AML-193 (cell line): Measurements from ENCODE around the gene MYLK2.
"Not testable (repeated sequence)": the region's sequence is repeated elsewhere in the genome, so short reads cannot be mapped to it uniquely, and the experiment has no call there.

Experiments
- DNase-seq, 2 experiments: peaks; one replicate each; lab custom pipeline; 2025; lab: John Stamatoyannopoulos, UW

The MYLK2 gene

DNA sequence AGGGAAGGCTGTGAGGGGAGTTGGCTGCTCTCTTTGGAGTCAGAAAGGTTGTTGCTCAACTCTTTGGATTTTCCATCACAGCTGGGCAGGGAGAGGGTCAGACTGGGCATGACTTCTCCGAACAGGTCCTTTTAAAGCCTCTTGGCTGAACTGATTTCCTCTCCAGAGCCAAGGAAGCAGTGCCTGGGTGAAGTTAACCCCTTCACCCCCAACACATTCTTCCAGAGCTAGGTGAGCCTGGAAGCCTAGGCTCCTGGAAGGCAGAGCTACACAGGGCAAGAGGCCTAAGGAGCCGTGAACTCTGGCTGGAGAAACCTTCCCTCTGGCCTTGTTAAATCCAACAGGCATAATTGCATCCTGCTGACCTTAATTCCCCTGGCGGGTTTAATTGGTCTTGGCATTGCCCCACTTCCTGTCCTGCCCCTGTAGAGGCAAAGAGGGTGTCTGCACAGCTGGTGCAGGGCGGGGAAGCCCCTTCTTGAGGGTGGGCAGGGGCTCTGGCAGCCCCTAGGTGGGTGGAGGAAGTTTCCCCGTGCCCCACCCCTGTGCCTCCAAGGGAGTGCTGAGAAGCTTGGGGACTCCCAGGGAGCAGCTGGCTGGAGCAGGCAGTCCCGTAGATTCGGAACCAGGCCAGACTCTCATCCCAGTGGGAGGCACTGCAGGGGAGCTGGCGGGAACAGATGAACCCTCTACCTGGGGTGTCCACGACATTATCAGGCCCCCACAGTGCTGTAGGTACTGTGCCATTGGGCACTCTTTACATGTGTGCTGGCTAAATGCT, 3.6 kb upstream of the MYLK2 start:
- no peak for DNase-seq

DNA sequence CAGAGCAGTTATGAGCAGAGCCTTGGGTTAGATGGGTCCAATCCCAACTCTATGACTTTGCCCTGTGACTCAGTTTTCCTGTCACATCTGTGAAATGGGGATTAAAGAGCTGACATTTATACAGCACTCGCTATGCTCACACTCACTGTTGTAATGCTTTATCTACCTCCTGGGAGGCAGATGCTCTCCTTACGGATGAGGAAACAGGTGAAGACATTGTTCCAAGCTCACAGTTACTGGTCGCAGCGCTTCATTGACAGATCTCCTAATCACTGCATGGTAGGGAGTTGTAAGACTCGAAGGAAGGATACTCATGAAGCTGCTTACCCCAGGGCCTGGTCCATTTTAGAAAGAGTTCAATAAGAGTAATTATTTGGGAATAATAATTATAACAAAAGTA, 2.9 kb upstream of the MYLK2 start:
- no peak for DNase-seq

DNA sequence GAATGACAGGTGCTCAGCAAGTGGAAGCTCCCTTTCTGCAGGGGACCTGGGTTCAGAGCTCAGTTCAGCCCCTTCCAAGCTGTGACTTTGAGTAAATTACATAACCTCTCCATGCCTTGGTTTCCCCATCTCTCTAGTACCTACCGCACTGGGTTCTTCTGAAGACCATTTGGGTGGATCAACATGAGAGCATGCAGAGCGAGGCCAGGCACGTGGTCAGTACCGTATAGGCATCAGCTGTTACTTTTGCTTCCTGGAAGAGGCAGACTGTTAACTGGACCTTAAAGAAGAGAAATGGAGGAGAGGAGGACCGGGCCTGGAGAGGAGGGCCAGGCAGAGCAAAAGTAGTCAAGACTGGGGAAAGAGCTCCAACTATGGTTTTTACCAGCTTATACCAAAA, 1.7 kb upstream of the MYLK2 start:
- no peak for DNase-seq

DNA sequence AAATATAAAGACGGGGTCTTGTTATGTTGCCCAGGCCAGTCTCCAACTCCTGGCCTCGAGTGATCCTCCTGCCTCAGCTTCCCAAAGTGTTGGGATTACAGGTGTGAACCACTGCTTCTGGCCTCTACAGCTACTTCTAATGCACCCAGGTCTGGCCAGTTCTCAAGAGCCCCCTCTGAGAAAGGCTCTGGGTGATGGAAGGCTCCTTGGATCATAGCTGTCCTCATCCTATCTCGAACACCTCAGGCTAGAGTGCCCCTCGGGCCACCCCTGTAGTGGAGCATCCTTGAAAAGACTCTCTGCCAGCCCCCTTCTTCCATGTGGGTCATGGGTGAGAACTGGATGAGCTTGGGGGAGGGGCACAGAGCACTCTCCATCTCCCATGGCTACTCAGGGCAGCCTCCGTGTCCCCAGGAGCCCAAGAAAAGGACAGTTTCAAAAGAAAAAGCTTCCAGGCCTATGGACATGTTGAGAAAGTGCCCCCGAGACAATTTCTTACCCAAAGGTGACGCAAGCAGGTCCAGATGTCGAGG, 714 bp upstream of the MYLK2 start:
- DNase-seq = no peak

DNA sequence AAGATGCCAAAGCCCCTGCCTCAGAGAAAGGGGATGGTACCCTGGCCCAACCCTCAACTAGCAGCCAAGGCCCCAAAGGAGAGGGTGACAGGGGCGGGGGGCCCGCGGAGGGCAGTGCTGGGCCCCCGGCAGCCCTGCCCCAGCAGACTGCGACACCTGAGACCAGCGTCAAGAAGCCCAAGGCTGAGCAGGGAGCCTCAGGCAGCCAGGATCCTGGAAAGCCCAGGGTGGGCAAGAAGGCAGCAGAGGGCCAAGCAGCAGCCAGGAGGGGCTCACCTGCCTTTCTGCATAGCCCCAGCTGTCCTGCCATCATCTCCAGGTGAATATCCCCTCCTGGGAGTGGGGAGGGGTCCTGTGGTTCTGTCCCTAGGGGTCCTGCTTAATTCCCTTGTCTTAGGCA, 1.1 kb downstream of the MYLK2 start:
- no peak for DNase-seq

DNA sequence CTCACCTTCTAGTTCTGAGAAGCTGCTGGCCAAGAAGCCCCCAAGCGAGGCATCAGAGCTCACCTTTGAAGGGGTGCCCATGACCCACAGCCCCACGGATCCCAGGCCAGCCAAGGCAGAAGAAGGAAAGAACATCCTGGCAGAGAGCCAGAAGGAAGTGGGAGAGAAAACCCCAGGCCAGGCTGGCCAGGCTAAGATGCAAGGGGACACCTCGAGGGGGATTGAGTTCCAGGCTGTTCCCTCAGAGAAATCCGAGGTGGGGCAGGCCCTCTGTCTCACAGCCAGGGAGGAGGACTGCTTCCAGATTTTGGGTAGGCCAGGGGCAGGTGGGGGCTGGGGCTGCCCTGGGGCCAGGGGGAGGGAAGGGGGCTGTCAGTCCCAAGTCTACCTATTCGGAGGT, 2.3 kb downstream of the MYLK2 start:
- no peak for DNase-seq

DNA sequence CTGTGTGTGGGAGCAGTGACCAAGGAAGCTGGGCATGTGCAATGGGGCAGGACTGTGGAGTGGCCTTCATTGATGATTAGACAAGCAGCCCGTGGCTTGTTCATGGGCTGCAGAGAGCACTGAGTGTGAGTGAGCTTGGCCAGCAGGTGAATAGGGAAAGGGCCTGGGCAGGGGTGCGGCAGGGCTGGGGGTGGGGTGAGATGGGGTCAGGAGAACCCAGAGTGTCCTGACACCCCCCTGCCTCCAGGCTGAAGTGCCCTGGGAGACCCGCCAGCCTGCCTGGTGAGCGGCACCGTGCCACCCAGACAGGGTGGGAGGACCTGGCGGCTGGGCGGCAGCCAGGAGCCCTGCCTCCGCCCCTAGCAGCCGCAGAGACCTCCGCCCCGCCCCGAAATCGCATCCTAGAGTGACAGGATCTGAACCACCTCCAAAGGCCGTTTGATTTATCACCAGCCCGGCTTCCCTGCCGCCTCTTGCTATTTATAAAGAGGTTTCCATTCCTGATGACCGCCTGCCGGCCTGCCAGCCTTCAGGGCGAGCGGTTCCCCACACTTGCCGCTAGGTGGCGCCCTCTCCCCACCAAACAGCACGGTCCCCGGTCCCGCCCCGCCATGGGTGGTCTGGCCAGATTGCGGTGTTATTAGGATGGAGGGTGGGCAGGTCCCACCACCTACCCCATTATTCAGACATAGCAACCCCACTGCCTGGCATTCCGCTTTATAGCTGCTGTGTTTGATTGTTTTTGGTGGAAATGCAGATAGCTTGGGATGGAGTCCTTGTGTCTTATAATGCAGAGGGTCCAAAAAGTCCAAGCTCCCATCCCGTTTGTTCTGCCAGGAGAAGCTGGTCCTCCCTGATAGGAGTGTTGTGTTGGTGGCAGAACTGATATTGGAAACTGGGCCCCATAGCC, 3.5 kb downstream of the MYLK2 start:
- peak; percentile 18 to 22 for DNase-seq

DNA sequence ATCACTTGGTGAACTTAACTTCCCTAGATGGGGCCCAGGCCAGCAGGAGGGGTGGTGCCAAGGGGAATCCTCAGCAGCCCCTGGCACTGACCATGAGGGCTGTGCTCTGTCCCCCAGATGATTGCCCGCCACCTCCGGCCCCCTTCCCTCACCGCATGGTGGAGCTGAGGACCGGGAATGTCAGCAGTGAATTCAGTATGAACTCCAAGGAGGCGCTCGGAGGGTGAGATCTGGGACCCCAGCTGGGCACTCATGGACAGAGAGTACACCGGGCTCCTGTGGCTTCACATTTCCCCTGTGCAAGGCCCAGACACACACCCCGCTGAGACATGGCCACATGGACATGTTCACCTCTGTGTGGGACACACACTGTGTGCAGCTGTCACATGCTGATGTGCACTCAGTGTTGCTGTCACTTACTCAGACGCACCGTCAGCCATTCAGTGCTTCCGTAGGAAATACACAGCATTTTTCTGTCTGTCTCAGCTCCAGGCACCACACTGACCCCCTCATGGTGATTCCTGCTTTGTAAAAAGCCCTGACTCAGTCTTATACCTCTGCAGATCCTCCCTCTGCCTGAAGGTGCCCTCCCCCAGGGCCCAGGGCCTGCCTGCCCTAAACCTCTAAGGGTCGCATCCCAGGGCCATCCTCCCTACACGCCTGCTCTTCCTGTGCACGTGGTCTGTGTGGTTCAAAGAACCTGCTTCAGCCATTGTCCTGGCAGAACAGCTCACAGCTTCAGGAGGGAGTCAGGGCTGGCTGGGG, 4.4 kb downstream of the MYLK2 start:
- DNase-seq = no peak

DNA sequence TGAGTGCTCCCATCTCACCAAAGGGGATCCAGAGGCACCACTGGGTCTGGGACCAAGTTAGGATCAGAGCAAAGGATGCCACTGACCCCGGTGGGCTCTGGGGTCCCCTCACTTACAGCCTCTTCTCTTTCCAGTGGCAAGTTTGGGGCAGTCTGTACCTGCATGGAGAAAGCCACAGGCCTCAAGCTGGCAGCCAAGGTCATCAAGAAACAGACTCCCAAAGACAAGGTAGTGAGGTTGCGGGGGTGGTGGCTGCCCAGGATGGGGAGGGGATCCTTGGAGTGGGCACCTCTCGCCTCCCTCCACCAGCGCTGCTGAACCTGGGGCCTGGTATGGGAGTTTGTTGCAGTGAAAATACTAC, 4.9 kb downstream of the MYLK2 start:
- no peak for DNase-seq

DNA sequence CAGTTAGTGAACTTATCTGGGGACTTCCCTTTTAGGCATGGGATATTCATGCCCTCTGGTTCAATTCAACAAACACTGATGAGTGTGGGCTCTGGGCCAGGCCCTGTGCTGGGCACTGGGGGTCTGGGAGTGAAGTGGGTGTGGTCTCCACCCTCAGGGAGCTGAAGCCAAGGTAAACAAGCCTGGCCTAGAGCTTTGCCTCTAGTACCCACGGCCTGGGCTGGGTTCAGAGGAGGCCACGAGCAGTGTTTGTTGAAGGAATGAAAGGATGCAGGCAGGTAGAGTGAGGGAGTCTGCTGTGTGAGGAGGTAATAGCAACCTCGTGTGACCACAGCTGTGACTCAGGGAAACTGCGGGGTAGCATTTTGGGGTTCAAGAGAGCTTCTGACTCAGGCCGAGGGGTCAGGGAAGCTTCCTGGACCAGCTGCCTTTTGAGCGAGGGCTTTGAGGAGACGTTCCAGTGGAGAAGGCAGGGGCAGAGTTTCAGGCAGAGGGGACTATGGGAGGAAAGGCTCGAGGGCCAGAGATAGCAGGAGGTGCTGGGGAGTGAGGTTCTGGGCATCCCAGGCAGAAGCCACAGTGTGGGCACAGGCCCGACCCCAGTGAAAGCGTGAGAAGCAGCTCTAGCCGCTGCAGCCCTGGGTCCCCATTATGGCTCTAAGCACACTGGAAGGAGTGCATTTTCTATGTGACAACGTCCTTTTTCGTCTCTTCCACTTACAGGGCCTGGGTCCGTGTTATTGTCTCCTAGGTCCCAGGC, 5.6 kb downstream of the MYLK2 start:
- no peak for DNase-seq

DNA sequence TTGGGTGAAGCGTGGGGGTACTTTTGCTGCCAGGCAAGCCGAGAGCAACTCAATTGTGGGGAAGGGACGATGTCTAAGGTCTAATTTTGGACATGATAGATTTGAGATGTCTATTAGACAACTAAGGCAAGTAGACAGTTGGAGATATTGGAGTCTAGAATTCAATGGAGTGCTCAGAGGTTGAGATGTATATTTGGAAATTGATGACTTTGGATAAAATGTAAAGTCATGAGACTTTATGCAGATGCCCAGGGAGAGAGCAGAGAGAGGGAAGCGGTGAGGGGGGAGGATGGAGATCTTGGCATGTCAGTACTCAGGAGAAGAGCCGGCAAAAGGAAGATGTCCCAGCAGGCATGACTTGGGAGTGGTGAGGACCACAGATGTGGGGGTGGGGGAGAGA, 6.9 kb downstream of the MYLK2 start:
- DNase-seq = no peak

DNA sequence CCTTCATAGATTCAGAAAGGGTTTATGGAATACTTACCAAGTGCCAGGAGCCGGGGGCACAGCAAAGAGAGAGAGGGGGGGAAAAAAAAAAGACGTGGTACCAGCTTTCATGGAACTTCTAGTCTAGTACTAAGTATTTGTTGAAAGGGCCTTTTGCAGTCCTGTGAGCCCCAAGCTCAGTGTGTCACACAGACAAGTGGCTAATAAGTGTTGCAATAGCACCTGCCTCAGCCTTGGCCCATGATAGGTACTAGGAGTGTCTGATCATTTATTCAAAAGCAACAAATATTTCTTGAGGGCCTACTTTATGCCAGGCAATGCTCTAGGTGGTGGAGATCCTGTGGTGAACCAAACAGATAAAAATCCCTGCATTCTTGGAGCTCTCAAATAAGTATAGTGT, 7.9 kb downstream of the MYLK2 start:
- no peak for DNase-seq

DNA sequence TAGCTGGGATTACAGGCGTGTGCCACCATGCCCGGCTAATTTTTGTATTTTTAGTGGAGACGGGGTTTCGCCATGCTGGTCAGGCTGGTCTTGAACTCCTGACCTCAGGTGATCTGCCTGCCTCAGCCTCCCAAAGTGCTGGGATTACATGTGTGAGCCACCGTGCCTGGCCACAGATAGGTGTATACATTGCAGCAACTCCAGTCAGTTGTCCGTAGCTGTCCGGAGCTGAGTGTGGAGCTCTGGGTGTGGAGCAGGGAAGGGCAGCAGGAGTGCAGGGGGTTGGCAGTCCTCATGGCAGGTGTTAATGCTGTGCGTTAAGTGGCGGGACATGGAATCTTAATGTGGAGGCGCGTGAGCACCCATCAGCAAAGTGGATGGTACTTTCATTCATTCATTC, 8.9 kb downstream of the MYLK2 start:
- DNase-seq = not testable (repeated sequence)

DNA sequence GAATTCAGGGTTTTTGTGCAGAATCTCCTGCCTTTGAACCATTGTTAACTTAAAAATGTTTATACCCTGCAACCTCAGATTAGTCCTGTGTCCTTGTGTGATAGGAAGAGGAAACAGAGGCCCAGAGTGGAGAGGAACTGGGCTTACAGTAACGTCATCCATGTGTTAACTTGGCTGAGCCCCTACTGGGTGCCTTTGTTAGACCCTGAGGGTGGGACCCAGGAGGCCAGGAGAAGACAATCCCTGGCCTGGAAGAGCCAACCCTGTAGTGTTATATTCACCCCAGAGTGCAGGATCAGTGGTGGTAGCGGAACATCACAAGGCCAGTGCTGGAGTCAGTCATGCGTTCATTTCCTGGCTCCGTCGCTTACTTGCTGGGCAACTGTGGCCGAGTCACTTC, 10.6 kb downstream of the MYLK2 start:
- DNase-seq = no peak

DNA sequence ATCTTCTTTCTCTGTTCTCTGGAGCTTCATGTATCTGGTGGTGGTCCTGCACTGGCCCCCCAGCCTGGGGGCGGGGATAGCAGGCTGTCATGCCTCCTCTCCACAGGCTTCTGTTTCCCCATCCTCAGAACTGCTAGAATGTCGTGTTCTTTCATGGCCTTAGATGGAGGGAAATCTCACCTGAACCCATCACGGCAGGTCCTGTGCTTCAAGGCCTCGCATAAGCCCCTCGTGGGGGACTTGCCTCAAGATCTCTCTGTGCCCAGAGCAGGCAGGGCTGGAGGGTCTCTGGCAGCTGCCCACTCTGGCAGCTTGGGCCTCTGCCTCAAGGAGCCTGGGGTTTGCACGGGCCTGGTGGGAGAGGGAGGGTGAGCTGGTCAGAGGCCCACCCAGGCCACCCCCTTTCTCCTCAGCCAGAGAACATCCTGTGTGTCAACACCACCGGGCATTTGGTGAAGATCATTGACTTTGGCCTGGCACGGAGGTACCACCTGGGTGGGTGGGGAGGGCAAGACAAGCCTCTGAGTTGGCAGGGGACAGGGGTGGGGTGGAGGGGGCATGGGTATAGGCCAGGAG, 11.3 kb downstream of the MYLK2 start:
- DNase-seq = no peak

DNA sequence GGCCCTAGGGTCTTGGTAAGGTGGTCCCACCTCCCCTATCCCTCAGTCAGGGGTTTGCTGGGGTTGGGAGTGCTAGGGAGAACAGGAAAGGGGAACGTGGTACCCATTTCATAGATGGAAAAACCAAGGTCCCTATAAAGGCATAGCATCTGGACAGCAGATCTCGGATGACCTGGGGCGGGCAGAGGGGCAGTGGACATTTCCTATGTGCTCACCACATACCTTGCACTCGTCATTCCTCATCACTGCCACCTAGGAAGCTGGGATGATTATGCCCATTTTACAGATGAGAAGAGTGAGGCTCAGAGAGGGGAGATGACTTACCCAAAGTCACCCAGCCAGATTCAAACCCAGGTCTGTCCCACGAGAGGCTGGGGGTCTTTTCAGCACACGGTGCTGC, 12.1 kb downstream of the MYLK2 start:
- DNase-seq = no peak

DNA sequence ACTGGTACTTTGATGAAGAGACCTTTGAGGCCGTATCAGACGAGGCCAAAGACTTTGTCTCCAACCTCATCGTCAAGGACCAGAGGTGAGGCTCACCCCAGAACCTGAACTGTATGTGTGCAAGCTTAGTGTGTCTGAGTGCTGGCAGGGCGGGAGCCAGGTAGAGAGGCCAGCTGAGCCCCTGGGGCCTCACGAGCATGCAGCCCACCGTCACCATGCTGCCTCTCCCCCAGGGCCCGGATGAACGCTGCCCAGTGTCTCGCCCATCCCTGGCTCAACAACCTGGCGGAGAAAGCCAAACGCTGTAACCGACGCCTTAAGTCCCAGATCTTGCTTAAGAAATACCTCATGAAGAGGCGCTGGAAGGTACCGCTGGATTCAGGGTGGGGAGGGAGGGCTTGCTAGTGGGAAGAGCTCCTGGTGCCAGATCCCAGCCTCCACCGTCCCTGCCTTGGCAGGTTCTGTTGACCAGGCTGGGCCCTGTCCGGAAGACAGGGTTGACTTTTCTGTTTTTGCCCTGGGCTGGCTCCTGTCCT, 12.7 kb downstream of the MYLK2 start:
- no peak for DNase-seq

DNA sequence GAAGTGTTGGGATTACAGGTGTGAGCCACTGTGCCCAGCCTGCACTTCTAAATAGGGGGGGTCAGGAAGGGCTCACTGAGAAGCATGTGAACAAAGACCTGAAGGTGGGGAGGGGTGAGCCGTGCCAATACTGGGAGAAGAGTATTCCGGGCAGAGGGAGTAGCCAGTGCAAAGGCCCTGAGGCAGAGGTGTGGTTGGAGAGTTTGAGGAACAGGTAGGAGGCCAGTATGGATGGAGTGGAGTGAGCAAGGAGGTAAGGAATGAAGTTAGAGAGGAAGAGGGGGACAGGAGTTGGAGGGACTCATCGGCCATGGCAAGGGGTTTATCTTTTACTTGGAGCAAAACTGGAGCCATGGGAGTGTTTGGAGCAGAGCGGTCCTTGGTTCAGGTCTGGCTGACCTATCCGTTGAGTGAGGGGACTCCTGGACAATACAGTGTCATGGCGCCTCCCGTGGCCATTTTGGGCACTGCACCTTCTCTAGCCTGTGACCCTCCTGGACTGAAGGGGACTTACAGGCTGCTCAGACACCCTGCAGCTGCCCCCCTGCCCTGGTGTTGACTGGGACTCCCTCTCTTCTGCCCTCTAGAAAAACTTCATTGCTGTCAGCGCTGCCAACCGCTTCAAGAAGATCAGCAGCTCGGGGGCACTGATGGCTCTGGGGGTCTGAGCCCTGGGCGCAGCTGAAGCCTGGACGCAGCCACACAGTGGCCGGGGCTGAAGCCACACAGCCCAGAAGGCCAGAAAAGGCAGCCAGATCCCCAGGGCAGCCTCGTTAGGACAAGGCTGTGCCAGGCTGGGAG, 14.2 kb downstream of the MYLK2 start:
- DNase-seq = peak; percentile 9 to 31

DNA sequence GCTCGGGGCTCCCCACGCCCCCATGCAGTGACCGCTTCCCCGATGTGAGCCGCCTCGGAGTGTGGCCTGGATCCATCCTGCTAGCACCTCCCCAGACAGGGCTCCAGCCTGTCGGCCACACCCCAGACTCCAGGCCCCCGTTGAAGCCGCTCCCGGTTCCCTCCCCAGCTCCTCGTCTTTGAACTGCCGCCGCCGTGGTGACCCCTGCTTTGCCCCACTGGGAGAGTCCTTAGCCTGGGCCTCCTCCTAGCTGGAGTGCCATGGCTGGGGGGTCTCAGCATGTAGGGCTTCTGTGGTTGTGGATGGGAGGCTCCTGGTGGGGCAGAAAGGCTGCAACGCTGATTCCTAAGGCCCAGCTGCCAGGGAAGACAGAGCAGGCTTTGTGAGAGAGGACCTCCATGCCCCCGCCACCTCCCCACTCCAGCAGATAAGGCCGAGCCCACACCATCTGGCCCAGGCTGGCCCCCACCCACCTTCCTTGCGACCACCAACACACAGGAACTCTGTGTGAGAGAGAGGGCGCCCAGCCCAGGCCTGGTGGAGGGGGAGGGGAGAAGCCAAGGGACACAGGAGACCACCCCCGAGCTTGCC, 14.9 kb downstream of the MYLK2 start:
- no peak for DNase-seq

DNA sequence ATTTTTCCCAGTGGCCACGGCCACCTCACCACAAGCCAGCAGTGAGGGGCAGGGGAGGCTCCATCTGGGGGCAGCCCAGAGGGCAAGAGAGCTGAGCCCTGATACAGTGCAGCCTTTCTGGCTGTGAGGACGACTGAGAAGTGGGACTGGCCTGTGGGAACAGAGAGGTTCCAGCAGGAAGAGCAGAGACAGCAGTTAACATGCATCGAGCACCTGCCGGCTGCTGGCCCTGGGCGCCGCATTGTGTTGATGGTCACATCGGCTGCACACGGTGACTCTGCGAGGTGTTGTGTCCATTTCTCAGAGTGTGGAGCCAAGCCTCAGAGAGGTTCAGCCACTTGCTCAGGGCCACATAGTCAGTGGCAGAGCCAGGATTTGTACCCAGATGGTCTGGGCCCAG, 16.4 kb downstream of the MYLK2 start:
- DNase-seq = no peak
